HEK293 (cell line): Measurements from ENCODE around the gene PDAP1.
"Not testable (repeated sequence)": the region's sequence is repeated elsewhere in the genome, so short reads cannot be mapped to it uniquely, and the experiment has no call there.

Experiments
- SALL2 ChIP-seq: fragments of 450-650 bp; formaldehyde crosslinking; IDR thresholded peaks from 2 replicates; pipeline ENCODE4 v1.5.0; 2017; ENCODE audit warnings: missing biosample characterization, mild to moderate bottlenecking, missing genetic modification characterization, borderline replicate concordance
- ZNF549 ChIP-seq: fragments of 450-650 bp; IDR thresholded peaks from 2 replicates; pipeline ENCODE4 v1.5.1; 2018; ENCODE audit warnings: missing biosample characterization, missing genetic modification characterization, mild to moderate bottlenecking, inconsistent platforms, moderate library complexity
- ZNF830 ChIP-seq: fragments of 450-650 bp; IDR thresholded peaks from 2 replicates; pipeline ENCODE4 v1.5.0; 2018; ENCODE audit warnings: missing biosample characterization, missing genetic modification characterization, low read depth, mild to moderate bottlenecking, moderate library complexity
- ZSCAN30 ChIP-seq: fragments of 450-650 bp; IDR thresholded peaks from 2 replicates; pipeline ENCODE4 v1.5.1; 2018; ENCODE audit warnings: missing biosample characterization, mild to moderate bottlenecking, missing genetic modification characterization, moderate library complexity
- TF ChIP-seq, protein P1 (sequence below): fragments of 450-650 bp; formaldehyde crosslinking; IDR thresholded peaks from 2 replicates; pipeline ENCODE4 v1.5.1; 2016; ENCODE audit warnings: missing biosample characterization, missing genetic modification characterization
- TF ChIP-seq, protein P2 (sequence below): fragments of 450-650 bp; formaldehyde crosslinking; IDR thresholded peaks from 2 replicates; pipeline ENCODE4 v1.5.1; 2016; ENCODE audit warnings: missing biosample characterization, missing genetic modification characterization

DNA sequence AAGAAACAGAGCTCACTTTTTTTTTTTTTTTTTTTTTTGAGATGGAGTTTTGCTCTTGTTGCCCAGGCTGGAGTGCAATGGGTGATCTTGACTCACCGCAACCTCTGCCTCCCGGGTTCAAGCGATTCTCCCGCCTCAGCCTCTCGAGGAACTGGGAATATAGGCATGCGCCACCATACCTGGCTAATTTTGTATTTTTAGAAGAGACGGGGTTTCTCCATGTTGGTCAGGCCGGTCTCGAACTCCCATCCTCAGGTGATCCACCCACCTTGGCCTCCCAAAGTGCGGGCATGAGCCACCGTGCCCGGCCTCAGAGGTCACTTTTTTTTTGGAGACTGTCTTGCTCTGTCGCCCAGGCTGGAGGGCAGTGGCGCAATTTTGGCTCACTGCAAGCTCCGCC, 49.9 kb downstream of the PDAP1 start:
- TF ChIP-seq, protein P1, sequence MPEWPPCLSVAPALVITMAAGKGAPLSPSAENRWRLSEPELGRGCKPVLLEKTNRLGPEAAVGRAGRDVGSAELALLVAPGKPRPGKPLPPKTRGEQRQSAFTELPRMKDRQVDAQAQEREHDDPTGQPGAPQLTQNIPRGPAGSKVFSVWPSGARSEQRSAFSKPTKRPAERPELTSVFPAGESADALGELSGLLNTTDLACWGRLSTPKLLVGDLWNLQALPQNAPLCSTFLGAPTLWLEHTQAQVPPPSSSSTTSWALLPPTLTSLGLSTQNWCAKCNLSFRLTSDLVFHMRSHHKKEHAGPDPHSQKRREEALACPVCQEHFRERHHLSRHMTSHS (tag by site-specific recombination): not testable (repeated sequence)
- not testable (repeated sequence) for TF ChIP-seq ZSCAN30 (tag by site-specific recombination); SALL2; ZNF830 (tag by site-specific recombination); ZNF549 (tag by site-specific recombination)
- TF ChIP-seq, protein P2, sequence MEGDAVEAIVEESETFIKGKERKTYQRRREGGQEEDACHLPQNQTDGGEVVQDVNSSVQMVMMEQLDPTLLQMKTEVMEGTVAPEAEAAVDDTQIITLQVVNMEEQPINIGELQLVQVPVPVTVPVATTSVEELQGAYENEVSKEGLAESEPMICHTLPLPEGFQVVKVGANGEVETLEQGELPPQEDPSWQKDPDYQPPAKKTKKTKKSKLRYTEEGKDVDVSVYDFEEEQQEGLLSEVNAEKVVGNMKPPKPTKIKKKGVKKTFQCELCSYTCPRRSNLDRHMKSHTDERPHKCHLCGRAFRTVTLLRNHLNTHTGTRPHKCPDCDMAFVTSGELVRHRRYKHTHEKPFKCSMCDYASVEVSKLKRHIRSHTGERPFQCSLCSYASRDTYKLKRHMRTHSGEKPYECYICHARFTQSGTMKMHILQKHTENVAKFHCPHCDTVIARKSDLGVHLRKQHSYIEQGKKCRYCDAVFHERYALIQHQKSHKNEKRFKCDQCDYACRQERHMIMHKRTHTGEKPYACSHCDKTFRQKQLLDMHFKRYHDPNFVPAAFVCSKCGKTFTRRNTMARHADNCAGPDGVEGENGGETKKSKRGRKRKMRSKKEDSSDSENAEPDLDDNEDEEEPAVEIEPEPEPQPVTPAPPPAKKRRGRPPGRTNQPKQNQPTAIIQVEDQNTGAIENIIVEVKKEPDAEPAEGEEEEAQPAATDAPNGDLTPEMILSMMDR (tag by site-specific recombination): not testable (repeated sequence)
